ENCODE results near the gene FBXW12.

- TF ChIP-seq RAD21 (IDR thresholded peaks at IDR 0.05) (no peak), CTCF (IDR thresholded peaks at IDR 0.05; ENCODE audit: low read depth, low read length, missing input control) (no peak), ATF3 (IDR thresholded peaks at IDR 0.05) (no peak), REST (IDR thresholded peaks at IDR 0.05) (no peak), JUND (IDR thresholded peaks at IDR 0.05) (no peak), HNF4G (IDR thresholded peaks at IDR 0.05) (no peak), EGR1 (IDR thresholded peaks at IDR 0.05; ENCODE audit: low read depth in 2 of 2) (no peak), YY1 (IDR thresholded peaks at IDR 0.05) (no peak), GABPA (IDR thresholded peaks at IDR 0.05 in 1 of 2, conservative IDR thresholded peaks at IDR 0.05 in 1 of 2) (no peak), MAX (IDR thresholded peaks at IDR 0.05) (no peak), SP1 (IDR thresholded peaks at IDR 0.05) (no peak), RXRA (IDR thresholded peaks at IDR 0.05) (no peak)
Measured at GRCh38 chr3:48343432-48343831, 28.6 kb upstream of the FBXW12 start.
